Activated gamma-delta T cell treated with Interleukin-2 at 50 U/mL for 16 hours (primary cell): ENCODE measurements around the gene STEEP1.
A peak's percentile ranks its signal among the peaks of the same experiment; 100 is the strongest.
"Not testable (repeated sequence)": the region's sequence is repeated elsewhere in the genome, so short reads cannot be mapped to it uniquely, and the experiment has no call there.

Experiments used
- DNase-seq: peaks from one replicate; pipeline ENCODE4 v3.0.0-alpha.2; 2020

STEEP1 gene

DNA sequence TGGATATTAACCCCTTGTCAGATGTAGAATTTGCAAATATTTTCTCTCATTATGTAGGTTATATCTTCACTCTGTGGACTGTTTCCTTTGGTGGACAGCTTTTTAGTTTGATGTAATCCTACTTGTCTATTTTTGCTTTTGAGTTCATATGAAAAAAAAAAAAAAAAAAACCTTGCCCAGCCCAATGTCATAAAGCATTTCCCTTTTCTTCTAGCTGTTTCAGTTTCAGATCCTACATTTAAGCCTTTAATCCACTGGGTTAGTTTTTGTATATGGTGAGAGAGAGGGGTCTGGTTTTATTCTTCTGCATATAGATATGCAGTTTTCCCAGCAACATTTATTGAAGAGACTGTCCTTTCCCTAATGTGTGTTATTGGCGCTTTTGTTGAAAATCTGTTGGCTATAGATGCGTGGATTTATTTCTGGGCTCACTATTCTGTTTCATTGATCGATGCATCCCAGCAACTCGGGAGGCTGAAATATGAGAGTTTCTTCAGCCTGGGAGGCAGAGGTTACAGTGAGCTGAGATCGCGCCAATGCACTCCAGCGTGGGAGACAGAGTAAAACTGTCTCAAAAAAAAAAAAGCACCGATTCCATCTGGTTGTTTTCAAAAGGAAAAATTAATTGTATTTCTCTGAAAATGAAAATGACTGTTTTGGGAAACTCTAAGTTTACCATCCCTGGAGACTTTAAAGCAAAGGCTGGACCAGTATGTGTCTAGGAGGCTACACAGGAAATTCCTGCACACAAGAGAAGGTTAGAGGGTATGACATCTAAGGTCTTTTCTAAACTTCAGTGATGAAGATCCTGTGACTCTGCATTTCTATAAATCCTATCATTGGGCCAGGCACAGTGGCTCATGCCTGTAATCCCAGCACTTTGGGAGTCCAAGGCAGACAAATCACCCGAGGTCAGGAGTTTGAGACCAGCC, 35.6 kb downstream of the STEEP1 start:
- no peak for DNase-seq

DNA sequence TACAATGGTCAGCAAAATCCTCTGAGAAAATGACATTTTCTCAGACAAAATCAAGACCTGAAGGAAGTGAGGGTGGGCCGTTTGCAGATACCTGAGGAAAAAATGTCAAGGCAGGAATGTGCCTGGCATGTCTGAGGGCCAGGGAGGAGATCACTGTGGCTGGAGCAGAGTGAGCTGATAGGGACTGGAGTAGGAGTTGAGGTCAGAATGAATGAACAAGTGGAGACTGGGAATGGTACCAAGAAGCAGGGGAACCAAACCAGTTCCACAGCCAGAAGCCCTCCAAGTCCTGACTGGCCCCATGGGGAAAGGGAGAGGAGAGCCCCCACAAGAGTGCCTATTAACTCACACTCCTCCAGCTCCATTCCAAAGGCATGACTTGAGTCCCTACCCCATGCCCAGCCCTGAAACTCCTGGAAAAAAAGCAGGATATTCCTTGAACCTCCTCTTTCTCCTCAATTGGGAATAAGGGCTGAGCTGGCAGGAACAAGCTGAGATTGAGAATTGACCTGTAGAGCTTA, 41.5 kb downstream of the STEEP1 start:
- no peak for DNase-seq

DNA sequence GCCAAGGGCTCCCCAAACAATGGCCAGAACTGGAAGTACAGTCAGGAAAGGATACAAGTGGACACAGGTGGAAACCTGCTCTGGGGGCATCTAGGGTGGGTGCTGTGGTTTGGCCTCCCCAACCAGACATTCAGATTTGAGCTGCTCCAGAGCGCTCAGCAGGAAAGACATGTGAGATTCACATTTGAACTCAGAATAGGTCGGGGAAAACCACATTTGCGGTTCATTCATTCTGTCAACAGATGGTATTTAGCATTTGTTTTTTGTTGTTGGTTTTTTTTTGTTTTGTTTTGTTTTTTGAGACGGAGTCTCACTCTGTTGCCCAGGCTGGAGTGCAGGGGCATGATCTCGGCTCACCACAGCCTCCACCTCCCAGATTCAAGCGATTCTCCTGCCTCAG, 44.0 kb downstream of the STEEP1 start:
- DNase-seq, result no peak

DNA sequence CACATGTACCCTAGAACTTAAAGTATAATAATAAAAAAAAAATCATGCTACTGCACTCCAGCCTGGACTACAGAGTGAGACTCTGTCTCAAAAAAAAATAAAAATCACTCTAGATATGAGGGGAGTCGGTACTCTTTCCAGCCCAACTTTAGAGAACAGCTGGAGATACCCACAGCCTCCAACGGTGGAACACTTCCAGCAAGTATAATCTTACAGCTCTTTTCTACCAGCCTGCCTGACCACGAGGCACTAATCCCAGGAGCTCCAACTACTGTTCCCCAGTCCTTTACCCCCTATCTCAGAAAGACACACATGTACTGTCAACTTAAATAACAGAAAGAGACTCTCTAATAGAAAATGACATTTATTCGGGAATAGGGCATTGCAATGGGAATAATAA, 46.8 kb downstream of the STEEP1 start:
- no peak for DNase-seq

DNA sequence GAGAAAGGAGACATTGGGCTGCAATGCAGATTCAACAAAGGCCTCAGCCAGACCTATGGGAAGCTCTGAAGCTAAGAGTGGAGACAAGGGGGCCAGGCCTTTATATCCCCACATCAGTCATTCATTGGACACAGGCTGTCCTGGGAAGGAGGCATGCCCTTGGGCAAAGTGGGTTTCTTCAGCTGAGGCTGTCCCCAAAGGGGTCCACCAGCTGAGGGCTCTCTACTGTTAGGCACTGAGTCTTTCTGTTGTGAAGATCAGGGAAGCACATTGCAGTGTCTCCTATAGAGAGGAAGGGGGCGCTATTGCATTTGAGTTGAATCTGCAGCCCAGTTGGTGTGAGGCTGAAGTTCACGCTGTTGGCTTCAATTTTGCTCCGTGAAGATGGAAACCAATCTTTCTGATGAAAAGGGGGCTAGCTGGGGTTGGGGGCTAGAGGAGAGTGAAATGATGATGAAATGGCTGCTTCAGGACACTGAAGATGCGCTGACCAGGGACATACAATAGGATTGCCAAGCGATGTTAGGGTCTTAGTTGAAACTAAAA, 49.0 kb downstream of the STEEP1 start:
- DNase-seq, result peak; percentile 27

DNA sequence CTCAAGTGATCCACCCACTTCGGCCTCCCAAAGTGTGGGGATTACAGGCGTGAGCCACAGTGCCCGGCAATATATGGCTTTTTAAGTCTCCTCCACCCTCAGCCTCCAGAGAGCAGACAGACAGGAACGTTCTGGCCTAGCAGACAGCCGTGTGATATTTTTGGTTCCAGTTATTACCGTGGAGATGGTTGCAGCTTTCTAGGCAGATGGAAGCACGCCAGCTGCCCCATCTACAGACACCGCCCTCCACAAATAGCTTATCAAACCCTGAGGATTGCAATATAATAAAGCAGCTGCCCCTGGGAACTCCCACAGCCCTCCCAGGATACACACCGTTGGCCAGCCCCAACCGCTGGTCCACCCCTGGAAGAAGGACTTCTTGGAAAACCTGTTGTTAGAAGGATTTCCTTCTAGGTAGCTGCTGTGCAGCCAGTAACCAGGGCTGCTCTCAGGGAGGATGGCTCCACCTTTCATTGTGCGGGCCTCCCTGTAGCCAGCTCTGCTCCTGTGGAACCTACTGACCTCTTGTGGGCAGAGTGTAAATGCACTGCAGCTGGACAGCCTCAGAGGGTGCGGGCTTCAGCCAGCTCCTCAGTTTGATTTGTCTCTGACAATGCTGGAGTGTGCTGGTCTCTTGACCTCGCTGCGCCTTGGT, 52.9 kb downstream of the STEEP1 start:
- DNase-seq, result no peak

DNA sequence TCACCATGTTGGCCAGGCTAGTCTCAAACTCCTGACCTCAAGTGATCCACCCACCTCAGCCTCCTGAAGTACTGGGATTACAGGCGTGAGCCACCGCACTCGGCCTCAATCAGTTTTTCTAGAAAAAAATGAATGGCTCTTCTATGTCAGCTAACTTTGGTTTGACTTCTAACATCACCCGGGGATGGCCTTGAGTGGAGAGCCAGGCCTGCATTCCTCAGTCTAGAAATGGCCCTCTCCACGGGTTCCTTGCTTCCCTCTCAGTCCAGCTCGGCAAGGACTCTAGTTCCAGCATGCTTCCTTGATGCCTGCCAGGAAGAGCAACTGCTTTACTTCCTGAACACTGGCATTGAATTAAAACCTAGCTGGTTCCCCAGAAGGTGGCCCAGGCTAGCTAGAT, 58.0 kb downstream of the STEEP1 start:
- DNase-seq, result no peak

DNA sequence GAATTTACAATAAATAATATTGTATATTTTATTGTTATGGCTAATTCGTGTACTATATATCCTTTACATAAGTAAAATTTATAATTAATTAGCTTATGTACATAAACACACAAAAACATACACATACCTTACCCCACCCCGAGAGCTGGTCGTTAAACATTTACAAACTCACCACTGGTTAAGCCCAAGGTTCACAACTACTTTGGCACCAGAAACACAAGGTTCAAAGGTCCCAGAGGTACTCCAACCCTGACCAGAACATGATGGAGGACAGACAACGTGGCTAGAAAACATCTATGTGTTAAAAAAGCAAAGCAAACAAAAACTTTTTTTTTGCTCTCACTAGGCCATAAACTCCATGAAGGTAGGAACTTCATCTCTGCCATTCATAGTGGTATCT, 59.3 kb downstream of the STEEP1 start:
- DNase-seq, result no peak

DNA sequence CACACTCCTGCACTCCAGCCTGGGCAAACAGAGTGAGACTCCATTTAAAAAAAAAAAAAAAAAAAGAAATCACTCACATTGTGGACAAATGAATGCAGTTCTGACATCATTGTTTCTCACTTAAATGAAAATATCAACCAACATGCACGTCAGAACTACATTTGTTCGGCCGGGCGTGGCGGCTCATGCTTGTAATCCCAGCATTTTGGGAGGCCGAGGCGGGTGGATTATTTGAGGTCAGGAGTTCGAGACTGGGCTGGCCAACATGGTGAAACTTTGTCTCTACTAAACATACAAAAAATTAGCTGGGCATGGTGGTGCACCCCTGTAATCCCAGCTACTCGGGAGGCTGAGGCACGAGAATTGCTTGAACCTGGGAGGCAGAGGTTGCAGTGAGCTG, 60.1 kb downstream of the STEEP1 start:
- not testable (repeated sequence) for DNase-seq

DNA sequence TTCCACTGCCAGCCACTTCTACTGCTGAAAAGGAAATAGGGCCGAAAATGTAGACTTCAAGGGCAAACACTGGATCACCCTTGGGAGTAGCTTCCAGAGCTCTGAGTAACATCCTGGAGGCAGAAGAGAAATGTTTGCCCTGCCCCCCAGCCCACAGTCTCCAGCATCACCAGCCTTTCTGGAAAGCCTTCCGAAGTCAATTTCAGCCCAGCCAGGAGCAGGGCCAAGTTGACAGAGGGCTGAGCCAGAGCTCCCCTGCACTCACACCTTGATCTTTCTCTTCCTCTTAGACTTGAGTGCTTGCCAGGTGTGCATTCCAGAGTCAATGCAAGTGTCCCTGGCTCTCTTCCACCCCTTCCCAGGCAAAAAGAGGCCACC, 61.7 kb downstream of the STEEP1 start:
- DNase-seq, result no peak

DNA sequence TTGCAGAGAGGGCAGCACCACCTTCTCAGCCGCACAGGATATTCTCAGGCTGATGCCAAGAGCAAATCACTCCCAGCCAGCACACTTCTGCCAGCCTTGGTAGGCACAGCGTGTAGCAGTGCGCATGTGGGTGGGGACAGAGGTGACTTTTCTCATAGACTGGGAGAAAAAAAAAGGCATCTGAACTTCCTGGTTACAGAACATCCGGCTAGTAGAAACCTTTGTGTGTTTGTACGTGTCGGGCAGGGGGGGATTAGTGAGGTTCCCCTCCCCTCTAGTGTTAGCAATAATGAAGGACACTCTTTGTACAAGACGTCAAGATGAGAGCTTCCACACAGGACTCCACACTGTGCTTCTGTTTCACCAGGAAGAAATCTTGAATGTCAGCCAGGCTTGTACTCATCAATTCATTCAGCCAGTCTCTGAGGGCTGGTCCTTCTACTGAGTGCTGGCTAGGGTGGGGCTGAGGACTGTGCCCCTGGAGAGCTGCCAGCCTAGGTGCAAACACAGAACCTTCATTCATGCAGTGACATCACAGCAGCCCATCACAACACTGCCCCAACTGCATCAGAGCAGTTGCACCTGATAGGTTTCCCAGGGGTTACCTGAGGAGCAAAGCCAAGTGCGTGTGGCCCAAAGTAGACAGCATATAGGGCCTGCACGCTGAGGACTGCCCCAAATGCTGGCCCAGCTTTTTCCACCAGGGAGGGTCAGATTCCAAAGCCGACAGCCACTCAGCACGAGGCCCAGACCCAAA, 62.3 kb downstream of the STEEP1 start:
- peak; percentile 5 for DNase-seq

DNA sequence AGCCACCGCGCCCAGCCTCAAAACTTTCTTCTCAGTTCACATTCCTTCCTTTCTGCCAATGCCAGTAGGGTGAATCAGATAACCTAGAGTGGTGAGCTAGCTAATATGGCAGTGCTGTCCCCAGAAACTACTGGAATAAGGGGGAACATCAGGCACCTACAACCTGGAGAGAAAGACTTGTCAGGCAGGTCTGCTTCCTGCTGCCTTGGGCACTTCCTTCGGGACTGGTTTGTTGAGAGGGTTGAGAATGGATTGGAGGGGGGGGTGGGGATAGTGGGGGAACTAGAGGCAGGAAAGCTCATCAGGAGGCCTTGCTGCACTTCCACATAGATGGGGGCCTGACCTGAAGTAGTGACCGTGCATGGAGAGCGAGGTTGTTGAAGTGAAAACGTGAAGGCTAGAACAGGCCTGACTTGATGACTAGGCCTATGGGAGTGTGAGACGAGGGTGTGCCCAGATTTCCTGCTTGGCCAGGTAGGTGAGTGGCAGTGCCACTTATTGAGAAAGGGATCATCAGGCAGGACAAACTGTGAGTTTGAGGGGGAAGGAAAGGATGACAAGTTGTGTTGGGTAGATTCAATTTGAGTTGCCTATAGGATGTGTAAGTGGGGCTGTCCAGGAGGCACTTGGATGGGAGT, 63.6 kb downstream of the STEEP1 start:
- no peak for DNase-seq

DNA sequence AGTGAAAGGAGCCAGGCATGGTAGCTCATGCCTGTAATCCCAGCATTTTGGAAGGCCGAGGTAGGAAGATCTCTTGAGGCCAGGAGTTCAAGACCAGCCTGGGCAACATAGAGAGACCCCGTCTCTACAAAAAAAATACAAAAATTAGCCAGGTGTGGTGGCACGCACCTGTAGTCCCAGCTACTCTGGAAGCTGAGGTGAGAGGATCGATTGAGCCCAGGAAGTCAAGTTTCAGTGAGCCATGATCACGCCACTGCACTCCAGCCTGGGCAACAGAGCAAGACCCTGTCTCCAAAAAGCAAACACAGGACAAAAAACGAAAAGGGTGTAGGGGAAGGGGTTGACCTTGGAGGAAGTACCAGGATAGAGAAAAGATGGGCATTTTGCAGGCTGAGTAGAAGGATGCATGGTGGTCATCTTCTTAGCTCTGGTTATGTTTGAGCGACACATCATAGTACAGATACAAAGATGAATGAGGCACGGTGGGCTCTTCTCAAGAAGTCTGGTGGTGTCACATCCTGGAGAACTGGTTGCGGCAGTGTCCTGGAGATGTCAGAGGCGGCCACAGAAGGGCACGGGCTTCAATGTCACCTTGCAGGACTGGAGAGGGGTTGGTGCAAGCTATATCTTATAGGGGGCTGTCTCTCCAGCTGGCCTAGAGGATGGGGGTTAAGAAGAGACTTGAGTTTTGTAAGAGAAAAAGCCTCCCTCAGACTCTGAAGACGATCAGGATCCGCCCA, 65.0 kb downstream of the STEEP1 start:
- DNase-seq, result no peak

DNA sequence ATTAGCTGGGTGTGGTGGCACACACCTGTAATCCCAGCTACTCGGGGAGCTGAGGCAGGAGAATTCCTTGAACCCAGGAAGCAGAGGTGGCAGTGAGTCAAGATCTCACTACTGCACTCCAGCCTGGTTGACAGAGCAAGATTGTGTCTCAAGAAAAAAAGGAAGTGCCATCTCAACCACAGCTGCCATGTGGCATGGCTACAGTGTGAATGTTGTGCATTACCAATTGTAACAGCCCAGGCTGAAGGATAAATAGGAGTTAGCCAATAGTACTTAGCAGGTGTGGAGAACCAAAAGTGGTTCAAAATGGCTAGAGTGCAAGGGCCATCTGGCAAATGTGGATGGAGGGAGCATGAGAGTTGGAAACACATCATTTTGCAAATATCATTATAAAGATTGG, 68.0 kb downstream of the STEEP1 start:
- DNase-seq, result no peak

DNA sequence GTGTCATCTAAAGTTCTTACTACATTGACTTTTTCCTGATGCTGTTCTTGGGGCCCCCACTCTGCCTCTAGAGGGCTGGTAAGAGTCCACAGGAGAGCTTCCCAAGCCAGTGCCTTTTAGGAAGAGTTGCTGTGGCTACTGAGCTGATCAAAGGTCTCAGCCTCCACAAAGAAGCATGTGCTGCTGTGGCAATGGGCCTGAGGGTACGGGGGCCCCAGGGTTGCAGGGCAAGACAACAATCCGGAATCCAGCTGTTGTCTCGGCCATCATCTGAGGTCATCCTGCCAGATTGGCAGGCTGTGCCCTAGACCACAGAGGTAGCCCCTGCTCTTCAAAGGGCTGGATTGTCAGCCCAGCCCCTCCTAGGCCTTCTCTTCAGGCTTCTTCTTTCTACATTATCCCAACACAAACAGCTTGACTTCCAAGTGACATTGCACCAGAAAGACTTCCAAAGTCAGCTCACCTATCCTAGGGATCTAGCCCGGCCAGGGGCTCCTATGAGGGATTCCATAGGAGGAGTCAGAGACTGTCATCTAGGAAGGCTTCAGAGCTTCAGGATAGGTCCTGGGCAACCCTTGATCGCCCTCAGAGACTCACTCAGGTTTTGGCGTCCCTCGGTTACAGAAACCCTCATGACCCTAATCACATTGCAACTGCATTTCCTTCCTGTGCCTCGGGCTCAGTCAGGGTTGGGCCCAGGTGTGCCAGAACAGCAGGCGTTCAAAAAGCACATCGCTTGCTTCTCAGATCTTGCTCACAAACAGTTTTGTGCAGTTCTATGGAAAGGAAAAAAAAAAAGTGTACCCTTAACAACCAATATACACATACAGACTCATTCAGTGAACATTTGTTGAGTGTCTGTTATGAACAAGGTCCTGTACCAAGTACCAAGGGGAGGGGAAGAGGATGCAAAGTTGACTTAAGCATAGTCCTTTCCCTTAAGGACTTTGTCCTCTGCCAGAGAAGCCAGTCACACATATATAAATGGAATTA, 69.2 kb downstream of the STEEP1 start:
- DNase-seq, result no peak

DNA sequence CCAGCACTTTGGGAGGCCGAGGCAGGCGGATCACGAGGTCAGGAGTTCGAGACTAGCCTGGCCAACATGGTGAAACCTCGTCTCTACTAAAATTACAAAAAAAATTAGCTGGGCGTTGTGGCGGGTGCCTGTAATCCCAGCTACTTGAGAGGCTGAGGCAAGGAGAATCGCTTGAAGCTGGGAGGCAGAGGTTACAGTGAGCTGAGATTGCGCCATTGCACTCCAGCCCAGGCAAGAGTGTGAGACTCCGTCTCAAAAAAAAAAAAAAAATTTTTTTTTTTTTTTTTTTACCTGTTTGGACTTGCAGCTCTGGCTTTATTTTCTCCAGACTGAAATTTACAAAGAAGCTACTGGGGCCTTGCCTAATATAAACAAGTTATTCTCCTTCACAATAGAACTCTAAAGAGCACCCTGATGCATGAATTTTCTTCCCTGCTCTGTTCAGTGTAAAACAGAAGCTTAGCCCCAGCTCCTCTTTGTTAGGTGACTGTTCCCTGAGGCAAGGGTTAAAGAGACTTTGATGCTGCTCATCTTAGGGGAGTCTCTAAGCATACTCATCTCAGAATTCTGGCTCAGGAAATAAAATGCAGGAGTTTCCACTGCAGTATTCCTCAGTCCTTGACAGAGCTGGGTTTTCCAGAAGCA, 71.2 kb downstream of the STEEP1 start:
- not testable (repeated sequence) for DNase-seq

DNA sequence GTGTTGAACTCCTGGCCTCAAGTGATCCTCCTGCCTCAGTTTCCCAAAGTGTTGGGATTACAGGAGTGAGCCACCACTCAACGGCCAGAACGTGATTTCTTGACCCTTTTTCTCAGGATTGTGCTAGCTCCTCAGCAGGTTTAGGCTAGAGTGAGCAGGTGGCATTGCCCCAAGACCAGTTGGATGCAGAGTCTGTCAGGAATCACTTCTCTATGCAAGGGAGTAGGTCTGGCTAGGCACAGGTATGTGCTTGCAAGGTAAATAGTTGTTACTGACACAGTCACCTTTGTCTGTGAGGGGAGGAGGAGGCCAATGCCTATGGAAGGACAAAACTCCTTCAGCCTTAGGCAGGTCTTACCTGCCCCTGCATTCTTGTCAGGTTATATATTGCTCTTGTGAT, 72.7 kb downstream of the STEEP1 start:
- DNase-seq, result no peak

DNA sequence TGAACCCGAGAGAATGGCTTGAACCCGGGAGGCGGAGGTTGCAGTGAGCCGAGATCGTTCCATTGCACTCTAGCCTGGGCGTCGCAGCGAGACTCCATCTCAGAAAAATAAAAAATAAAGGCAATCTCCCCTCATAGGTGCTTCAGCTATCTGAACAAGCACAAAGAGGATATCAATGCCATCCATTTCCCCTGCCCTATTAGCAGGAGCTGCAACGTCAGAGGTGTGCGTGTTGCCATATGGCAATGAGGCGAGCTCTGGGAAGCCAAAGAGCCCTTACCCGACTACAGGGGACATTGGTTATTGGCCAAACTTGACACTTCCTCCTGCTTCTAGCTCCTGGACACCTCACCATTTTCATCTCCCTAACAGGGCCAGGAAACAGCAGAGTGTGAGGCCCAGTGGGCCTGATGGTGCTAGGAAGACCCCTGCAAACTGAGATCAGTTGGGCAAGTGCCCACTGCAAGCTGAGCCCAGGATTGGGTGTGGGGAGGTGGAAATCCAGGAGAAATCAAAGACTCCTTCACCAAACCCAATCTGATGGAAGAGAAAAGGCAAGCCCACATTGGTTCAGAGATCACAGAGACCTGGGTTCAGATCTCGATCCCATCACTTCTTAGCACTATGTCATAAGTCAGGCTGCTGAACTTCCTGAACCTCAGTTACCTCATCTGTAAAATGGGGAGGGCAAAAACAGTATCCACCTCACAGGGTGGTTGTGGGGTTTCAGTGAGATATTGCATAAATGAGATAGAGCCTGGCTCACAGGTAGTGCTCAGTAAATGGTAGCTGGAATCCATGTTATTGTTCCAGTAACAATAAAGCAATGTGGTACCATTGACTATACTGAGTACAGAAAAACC, 75.8 kb downstream of the STEEP1 start:
- no peak for DNase-seq

DNA sequence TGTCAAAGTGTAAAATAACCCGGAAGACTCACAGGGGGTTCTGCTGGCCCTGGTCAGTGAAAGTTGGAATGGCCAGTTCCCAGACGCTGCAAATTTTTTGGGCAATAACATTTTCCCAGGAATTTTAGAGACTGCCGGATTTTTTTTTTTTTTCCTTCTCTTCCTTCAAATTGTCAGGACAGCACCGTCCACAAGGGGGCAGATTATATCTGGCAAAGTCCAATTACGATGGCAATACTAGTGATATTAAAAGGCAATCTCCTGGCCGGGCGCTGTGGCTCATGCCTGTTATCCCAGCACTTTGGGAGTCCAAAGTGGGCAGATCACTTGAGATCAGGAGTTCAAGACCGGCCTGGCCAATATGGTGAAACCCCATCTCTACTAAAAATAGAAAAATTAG, 76.5 kb downstream of the STEEP1 start:
- peak; percentile 31 for DNase-seq
